Stimulated activated CD8-positive, alpha-beta memory T cell treated with anti-CD3 and anti-CD28 coated beads, Interleukin-7, amount 100 ng/mL, for 4 hours (primary cell): ENCODE data around the gene CHRM4.
A peak's percentile ranks its signal among the peaks of the same experiment; 100 is the strongest.

Source experiments
- DNase-seq, 2 donors: peaks; one replicate each; pipeline ENCODE4 v3.0.0-alpha.2; 2020; ENCODE audit warnings: low read depth in 2 of 2

CHRM4 gene

GRCh38 chr11:46402957-46403902 is 11.7 kb upstream of the CHRM4 start:
- DNase-seq, result no peak

- DNase-seq, result no peak
Observed at GRCh38 chr11:46397526-46397925, 6.0 kb upstream of the CHRM4 start.

GRCh38 chr11:46393759-46394158 is 2.2 kb upstream of the CHRM4 start:
- no peak for DNase-seq

- DNase-seq, result no peak
Observed at GRCh38 chr11:46393231-46393616, 1.6 kb upstream of the CHRM4 start.

GRCh38 chr11:46392421-46393230 is 1.1 kb upstream of the CHRM4 start:
- peak; percentile 31 to 60 for DNase-seq

GRCh38 chr11:46391186-46391577 is 394 bp downstream of the CHRM4 start:
- DNase-seq, result no peak

- no peak for DNase-seq
Observed at GRCh38 chr11:46390331-46391171, 1.0 kb downstream of the CHRM4 start.

GRCh38 chr11:46389450-46390330 is 1.9 kb downstream of the CHRM4 start:
- DNase-seq, result no peak

- DNase-seq, result no peak
Observed at GRCh38 chr11:46388619-46389449, 2.7 kb downstream of the CHRM4 start.

- DNase-seq, result no peak
Observed at GRCh38 chr11:46387919-46388618, 3.5 kb downstream of the CHRM4 start.

GRCh38 chr11:46387456-46387855 is 4.1 kb downstream of the CHRM4 start:
- DNase-seq, result no peak

- DNase-seq, result no peak
Observed at GRCh38 chr11:46386674-46387073, 4.9 kb downstream of the CHRM4 start.

- no peak for DNase-seq
Observed at GRCh38 chr11:46386005-46386578, 5.5 kb downstream of the CHRM4 start.

GRCh38 chr11:46385169-46386004 is 6.2 kb downstream of the CHRM4 start:
- no peak for DNase-seq

- no peak for DNase-seq
Observed at GRCh38 chr11:46383974-46384701, 7.4 kb downstream of the CHRM4 start.

GRCh38 chr11:46383404-46383758 is 8.2 kb downstream of the CHRM4 start:
- no peak for DNase-seq

- DNase-seq, result no peak
Observed at GRCh38 chr11:46382646-46383403, 8.8 kb downstream of the CHRM4 start.
